ENCODE measurements around the gene ALDOC. TPM values are rescaled to one million over a fixed set of nuclear protein-coding genes. Genes with fewer than 3 reads are reported as not detected.

The ALDOC gene
- total RNA-seq, 1 donor: 17.6 TPM

DNA sequence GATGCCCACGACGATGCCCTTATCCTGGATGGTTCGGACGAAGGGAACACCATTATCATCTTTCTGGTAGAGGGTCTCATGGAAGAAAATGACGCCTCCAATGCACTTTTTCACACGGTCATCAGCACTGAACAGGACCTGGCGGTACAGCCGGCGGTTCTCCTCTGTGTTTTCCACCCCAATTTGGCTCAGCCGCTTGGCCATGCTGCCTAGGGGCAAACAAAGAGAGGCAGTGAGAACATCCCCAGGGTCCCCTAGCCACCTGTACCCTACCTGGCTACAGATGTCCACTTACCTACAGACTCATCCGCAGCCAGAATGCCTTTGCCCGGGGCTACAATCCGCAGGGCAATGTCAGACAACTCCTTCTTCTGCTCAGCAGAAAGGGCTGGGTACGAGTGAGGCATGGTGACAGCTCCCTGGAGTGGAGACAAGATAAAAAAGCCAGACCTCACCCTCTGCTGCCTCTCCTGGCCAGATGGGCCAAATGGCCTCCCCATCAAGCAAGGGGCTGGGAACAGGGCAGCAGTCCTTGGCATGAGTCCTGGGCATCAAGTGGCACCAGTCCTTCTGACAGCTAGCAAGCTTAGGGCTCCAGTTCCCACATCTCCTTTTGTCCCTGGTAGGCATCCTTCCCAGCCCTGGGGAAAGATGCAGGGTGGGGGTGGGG is 1.4 kb downstream of the ALDOC start:
- DNase-seq (ENCODE audit: low read depth): no peak
- TF ChIP-seq, protein P1, sequence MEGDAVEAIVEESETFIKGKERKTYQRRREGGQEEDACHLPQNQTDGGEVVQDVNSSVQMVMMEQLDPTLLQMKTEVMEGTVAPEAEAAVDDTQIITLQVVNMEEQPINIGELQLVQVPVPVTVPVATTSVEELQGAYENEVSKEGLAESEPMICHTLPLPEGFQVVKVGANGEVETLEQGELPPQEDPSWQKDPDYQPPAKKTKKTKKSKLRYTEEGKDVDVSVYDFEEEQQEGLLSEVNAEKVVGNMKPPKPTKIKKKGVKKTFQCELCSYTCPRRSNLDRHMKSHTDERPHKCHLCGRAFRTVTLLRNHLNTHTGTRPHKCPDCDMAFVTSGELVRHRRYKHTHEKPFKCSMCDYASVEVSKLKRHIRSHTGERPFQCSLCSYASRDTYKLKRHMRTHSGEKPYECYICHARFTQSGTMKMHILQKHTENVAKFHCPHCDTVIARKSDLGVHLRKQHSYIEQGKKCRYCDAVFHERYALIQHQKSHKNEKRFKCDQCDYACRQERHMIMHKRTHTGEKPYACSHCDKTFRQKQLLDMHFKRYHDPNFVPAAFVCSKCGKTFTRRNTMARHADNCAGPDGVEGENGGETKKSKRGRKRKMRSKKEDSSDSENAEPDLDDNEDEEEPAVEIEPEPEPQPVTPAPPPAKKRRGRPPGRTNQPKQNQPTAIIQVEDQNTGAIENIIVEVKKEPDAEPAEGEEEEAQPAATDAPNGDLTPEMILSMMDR (IDR thresholded peaks at IDR 0.05; ENCODE audit: insufficient read depth, low read length): no peak
- no peak overlapping the region for H3K4me3 ChIP-seq (ENCODE audit: low read depth, low read length)

DNA sequence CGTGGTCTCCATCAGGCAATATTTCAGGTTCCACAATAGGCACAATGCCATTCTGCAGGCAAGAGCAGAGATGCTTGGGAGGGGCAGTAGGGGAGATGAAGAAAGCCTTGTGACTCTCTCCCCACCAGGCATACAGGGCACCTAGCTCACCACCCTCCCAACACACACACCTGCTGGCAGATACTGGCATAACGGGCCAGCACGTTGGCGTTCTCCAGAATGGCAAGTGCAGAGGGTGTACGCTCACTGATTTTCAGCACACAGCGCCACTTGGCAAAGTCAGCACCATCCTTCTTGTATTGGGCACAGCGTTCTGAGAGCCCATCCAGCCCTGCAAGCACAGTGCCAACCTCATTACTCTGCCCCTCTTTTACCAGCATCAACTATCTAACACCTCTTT is 2.2 kb downstream of the ALDOC start:
- TF ChIP-seq, protein P1 (IDR thresholded peaks at IDR 0.05; ENCODE audit: insufficient read depth, low read length): no peak
- no peak for DNase-seq (ENCODE audit: low read depth)
- no peak overlapping the region for H3K4me3 ChIP-seq (ENCODE audit: low read depth, low read length)

DNA sequence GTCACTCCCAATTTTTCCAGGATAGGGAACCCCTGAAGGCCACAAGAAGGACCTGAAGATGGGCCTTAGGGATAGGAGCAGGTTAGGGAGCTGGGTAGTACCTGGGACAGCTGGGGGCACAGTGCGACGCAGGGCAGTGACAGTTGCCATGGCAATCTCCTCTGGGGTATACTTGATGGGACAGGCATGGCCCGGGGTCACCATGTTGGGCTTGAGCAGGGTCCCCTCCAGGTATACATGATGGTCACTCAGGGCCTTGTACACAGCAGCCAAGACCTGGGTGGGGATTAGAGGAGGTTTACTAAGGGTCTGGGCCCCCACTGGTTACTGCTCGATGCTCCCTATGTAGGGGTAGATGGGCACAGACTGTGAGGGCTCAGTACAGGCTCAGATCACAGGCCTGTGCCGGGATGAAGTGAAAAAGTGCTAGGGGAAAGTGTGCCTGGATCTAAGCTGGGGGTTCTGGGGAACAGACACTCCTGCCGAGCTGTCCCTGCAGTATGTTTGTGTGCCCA is 2.7 kb downstream of the ALDOC start:
- no peak for DNase-seq (ENCODE audit: low read depth)
- TF ChIP-seq, protein P1 (IDR thresholded peaks at IDR 0.05; ENCODE audit: insufficient read depth, low read length): no peak
- H3K4me3 ChIP-seq (ENCODE audit: low read depth, low read length): no peak overlapping the region

DNA sequence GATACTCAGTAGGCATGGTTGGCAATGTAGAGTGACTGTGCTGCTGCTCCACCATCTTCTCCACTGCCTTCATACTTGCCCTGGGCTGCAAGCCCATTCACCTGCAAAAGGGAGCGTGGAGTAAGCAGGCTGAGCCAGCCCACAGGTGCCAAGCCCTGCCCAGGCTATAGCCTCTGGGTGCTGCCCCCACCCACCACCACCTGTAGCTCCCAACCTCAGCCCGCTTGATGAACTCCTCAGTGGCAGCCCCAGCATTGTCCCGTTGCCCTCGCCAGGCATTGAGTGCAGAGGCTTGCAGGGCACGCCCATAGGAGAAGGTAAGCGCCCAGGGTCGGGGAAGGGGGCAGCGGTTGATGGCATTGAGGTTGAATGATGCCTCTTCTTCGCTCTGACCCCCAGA is 3.2 kb downstream of the ALDOC start:
- no peak for DNase-seq (ENCODE audit: low read depth)
- TF ChIP-seq, protein P1 (IDR thresholded peaks at IDR 0.05; ENCODE audit: insufficient read depth, low read length): no peak
- no peak overlapping the region for H3K4me3 ChIP-seq (ENCODE audit: low read depth, low read length)

DNA sequence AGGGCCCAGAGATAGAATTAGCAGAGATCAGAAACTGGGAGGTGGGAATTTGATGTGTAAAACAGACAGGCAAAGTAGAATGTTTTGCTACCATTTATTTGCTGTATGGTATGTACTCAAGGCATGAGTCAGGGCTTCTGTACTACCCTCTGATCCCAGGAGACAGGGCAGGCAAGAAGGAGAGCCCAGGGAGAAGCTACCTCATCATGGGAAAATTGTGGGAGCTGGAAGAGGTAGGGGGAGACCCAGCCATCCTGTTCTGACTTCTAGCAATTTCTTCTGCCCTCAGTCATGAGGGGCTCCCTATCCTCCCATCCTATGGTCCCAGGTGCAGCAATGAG is 3.7 kb downstream of the ALDOC start:
- no peak for DNase-seq (ENCODE audit: low read depth)
- no peak overlapping the region for H3K4me3 ChIP-seq (ENCODE audit: low read depth, low read length)

DNA sequence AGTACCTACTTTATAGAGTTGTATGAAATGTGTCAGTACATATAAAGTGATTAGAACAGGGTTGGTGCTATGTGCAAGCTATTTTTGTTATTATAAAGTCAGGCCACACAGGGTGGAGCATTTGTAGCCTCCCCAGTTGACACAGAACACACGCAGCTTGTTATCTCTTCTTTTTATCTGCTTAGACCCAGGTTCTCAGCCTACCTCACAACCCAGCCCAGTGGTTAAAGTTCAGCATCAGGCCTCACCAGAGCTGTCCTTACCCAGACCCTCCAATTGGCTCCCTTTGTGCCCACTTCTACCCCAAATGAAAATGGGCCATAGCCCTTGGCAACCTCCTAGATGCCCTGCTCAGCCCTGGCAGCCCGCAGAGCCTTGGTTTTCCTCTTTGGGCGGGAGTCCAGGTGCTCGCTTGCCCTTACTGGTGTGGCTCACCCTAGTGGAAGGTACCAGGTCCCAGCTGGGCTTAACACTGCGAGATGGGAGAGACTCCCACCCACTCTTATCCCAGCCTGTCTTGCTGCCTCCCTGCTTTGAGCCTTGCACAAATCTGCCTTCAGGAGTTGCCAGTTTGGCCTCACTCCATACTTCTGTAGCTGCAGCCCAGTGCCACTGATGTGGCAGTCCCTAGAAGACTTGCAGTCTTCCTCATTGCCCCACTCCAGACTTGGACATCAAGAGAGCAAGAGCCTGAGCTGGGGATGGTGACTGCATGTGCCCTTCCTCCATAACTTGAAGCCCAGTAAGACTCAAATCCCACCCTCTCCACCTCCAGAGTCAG is 4.2 kb downstream of the ALDOC start:
- no peak for DNase-seq (ENCODE audit: low read depth)
- no peak overlapping the region for H3K4me3 ChIP-seq (ENCODE audit: low read depth, low read length)
- TF ChIP-seq, protein P1 (IDR thresholded peaks at IDR 0.05; ENCODE audit: insufficient read depth, low read length): no peak

More for the DNA sequence above, 3.7 kb downstream of the ALDOC start:
- TF ChIP-seq, protein P1 (IDR thresholded peaks at IDR 0.05; ENCODE audit: insufficient read depth, low read length): no peak
